DND-41 (cell line): ENCODE results near the gene GBP3.

Source experiments
- EZH2 ChIP-seq: IDR thresholded peaks from 3 replicates; pipeline ENCODE4 v1.6.1; 2012; ENCODE audit warnings: borderline replicate concordance, low read depth, mild to moderate bottlenecking, moderate library complexity, low read length, inconsistent platforms; ENCODE audit not compliant: severe bottlenecking
- TF ChIP-seq, protein P1 (sequence below): IDR thresholded peaks from 2 replicates; pipeline ENCODE4 v1.5.1; 2012; ENCODE audit warnings: borderline replicate concordance, low read length, moderate library complexity, mild to moderate bottlenecking; ENCODE audit not compliant: poor library complexity, severe bottlenecking; ENCODE audit errors: extremely low read depth

DNA sequence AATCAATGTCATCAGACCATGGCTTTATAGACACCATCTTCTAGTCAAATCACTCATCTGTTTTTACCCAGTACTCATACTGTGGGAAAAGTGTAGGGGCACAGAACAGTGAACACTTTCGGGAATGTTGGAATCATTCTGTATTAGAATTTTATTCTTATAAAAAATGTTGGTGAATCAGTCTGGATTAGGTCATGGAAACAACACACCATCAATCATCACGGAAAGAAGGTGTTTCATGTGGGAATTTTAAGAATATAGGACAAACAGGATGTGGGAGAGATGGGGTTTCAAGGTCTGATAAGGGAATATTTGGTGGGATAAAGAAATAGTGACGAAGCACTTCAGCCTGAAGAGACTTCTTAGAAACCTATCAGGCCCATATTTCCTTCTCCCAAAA, 25.1 kb upstream of the GBP3 start:
- TF ChIP-seq, protein P1, sequence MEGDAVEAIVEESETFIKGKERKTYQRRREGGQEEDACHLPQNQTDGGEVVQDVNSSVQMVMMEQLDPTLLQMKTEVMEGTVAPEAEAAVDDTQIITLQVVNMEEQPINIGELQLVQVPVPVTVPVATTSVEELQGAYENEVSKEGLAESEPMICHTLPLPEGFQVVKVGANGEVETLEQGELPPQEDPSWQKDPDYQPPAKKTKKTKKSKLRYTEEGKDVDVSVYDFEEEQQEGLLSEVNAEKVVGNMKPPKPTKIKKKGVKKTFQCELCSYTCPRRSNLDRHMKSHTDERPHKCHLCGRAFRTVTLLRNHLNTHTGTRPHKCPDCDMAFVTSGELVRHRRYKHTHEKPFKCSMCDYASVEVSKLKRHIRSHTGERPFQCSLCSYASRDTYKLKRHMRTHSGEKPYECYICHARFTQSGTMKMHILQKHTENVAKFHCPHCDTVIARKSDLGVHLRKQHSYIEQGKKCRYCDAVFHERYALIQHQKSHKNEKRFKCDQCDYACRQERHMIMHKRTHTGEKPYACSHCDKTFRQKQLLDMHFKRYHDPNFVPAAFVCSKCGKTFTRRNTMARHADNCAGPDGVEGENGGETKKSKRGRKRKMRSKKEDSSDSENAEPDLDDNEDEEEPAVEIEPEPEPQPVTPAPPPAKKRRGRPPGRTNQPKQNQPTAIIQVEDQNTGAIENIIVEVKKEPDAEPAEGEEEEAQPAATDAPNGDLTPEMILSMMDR = no peak
- no peak for TF ChIP-seq EZH2
